HG02981 (cell line): Measurements from ENCODE around the gene AFMID.
A peak's percentile ranks its signal among the peaks of the same experiment; 100 is the strongest.

Experiments
- ATAC-seq: cut with Tn5 transposase; IDR thresholded peaks from one replicate; pipeline ENCODE4 v1.9.1; 2021; ENCODE audit warnings: mild to moderate bottlenecking, moderate library complexity; ENCODE audit not compliant: unreplicated experiment

AFMID gene

GRCh38 chr17:78236362-78237127, 49.4 kb downstream of the AFMID start:
- ATAC-seq = no peak

GRCh38 chr17:78237401-78238012, 50.3 kb downstream of the AFMID start:
- ATAC-seq = no peak

GRCh38 chr17:78238823-78239488, 51.8 kb downstream of the AFMID start:
- no peak for ATAC-seq

GRCh38 chr17:78239489-78239931, 52.3 kb downstream of the AFMID start:
- ATAC-seq = no peak

GRCh38 chr17:78240012-78240655, 53.0 kb downstream of the AFMID start:
- ATAC-seq = no peak

GRCh38 chr17:78240839-78241238, 53.7 kb downstream of the AFMID start:
- no peak for ATAC-seq

GRCh38 chr17:78241277-78242023, 54.3 kb downstream of the AFMID start:
- no peak for ATAC-seq

GRCh38 chr17:78242024-78242742, 55.0 kb downstream of the AFMID start:
- peak; percentile 56 for ATAC-seq

- ATAC-seq = no peak
Observed at GRCh38 chr17:78247304-78247703, 60.1 kb downstream of the AFMID start.

- ATAC-seq = no peak
Observed at GRCh38 chr17:78248051-78248914, 61.1 kb downstream of the AFMID start.

GRCh38 chr17:78249074-78249817, 62.1 kb downstream of the AFMID start:
- no peak for ATAC-seq

- ATAC-seq = no peak
Observed at GRCh38 chr17:78249818-78250806, 63.0 kb downstream of the AFMID start.

- peak; percentile 52 for ATAC-seq
Observed at GRCh38 chr17:78250891-78251772, 64.0 kb downstream of the AFMID start.

GRCh38 chr17:78251773-78252103, 64.6 kb downstream of the AFMID start:
- ATAC-seq = no peak

GRCh38 chr17:78252111-78252634, 65.0 kb downstream of the AFMID start:
- no peak for ATAC-seq
